NCI-H1436 (cell line): ENCODE measurements around the gene DENND4B.
"Not testable (repeated sequence)": the region's sequence is repeated elsewhere in the genome, so short reads cannot be mapped to it uniquely, and the experiment has no call there.

Source experiments
- DNase-seq: peaks from one replicate; lab custom pipeline; 2025; lab: John Stamatoyannopoulos, UW

Gene DENND4B

DNA sequence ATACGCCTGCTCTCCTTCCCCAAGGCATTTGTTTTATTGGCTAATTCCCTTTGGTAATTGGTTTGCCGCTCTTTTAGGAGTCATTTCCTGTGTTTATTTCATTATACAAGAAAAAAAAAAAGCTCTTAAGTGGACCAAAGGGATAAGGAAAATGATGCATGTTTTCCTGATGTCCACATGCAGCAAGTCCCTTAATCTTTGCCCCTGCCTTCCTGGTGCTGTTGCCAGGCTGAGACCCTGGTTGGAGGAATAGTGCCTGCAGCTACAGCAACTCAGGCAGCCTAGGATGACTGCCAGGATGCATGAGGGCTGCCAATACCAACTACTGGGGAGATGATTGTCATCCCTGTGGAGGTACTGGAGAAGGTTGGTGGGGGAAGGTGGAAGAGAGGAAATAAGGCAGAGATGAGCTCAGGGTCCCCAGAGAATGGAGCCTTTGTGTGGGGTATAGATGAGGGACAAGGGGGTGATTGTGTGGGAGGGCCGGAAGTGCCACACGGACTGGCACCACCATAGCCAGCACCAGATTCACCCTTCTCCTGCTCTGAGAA is 17.7 kb downstream of the DENND4B start:
- DNase-seq: no peak

DNA sequence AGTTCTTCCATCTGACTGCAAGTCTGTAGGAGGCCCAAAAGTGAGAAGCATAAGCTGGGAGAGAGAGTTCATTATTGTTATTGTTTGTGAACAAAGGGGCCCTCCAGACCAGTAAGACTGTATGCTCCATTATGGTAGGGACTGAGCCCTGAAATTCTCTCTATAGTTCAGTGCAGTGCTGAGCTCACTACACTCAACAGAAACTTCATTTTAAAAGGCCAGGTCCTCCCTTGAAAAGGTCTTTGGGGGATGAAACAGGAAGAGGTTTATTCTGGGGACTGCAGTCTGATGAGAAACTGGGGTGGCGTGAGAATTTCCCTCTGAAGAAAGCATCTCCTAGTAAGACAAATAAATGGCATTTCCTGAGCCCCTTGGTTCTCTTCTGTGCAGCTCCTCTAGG is 18.3 kb downstream of the DENND4B start:
- DNase-seq: no peak

GRCh38 chr1:153926405-153926804 is 20.1 kb downstream of the DENND4B start:
- DNase-seq: no peak

- DNase-seq: peak; percentile 99
Observed at GRCh38 chr1:153922972-153923925, 23.3 kb downstream of the DENND4B start, which contains the start of gene GATAD2B. GATAD2B (minus strand) TSS chr1:153922972; CDS start chr1:153828347, 94,625 bp downstream.

DNA sequence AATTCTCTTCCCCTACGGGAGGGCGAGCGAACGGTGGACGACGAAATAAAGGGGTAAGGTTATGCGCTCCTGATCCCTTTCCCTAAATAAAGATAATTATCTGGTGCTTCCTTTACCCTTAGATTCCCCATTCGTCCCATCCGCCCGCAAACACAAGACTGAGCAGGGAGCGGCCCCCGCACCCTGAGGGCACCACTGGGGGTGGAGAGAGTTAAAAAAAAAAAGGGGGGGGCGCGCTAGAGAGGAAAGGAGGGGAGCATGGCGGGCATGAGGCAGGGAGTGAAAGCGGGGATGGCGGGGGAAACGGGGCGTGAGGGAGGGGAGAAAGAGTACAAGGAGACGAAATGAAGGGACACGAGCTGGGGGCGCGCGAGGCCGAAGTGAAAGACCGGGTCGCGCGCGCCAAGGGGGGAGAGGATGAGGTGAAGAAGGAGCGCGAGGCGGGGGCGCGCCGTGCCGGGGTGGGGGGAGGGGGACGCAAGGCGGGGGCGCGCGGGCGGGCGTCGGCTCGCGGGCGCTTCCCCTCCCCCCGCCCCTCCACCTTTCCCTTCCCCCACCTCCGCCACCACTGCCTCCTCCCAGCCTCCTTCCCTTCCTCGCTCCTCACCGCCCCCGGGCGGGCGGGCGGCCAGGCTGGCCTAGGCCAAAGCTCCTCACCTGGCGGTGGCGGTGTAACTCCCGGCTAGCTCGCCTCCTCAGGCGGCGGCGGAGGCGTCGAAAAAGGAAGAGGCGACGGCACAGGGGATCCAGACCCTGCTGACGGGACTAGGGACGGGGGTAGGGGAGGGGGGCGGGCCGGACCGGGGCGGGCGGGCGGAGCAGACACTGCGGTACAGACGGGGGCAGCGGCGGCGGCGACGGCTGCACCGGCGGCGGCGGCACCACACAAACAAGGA is 24.2 kb downstream of the DENND4B start:
- DNase-seq: peak; percentile 63

GRCh38 chr1:153921803-153922075 is 24.8 kb downstream of the DENND4B start:
- DNase-seq: no peak

DNA sequence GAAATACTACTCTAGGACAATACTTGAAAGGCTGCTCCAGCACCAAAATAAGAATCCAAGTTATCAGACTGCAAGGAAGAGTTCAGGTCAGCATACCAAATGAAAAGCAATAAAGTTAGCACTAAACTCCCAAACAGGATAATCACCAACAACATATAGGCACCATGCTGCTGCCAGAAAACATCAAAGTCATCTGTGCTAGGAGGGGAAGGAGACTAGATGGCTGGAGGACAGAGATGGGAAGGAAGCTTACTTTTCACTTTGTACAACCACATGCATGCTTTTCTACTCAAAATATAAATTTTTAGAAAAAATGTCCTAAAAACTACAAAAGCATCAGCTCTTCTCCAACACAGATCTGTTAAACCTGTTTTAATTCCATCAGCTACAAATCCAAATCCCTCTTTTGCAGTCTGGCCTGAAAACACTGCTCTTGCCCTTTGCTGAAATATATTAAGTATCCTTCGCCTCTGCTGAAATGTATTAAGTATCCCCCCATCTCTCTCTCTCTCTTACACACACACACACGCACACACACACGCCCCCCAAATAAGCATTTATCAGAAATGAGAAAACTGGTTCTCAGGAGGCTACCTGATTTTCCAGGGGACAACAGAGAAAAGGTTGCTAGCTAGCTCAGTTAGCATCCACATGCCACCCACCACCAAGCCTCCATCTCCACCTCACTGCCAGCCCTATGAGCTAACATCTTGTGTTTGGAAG is 25.3 kb downstream of the DENND4B start:
- no peak for DNase-seq

DNA sequence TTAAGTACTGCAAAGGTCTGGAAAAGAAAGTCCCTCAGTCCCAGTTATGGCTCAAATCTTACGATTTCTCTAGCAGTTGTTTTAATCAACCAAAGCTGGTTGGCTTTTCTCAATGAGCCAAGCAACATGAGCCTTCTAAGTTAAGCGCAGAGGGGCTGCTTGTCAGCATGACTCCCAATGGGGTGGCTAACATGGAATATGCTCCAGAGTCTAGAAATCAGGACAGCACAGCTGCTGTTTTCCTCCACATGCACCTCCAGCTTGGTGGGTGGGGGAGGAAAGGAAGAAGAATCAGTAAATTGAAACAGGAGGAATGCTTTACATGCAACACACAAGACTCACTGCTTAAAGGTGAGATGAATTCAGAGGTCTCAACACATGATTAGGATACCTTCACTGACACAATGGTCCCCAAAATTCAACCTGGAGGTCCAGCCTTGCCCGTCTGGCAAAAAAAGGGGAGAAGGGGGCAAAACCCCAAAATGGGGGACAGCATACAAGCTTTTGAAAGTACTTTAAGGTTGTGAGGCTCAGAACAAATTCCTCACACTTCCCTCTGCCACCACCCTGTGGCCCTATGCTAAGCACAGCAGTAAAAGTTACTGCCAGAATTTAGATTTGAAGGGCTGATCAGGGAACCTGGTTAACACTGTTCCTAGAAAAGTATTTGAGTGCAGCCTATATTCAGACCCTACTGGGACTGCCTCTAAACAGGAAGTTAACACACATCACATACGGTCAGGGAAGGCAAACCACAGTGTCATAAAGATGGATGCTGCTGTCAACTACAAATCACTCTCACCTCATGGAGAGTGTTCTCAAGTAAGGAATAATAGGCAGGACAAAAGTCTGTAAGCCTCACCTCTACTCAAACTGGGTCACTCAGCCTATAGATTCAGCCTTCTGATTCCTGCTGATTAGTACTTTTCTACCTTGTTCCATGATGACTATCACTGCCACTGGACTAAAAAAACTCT is 26.4 kb downstream of the DENND4B start:
- no peak for DNase-seq

DNA sequence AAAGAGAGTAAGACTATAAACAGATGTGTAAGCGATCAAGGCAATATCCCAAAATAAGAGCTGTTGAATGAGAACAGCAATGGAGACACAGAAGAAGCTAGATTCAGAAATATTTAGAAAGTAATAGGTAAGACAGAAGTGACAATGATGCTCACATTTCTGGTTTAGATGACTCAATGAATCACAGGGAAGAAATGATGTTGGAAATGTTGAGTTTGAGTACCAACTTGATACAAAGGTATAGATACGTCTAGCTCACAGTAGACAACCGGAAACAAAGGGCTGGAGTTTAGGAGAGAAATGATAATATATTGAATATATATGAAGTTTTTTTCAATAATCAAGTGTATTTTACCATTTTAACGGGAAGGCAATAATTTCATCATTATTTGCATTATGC is 30.2 kb downstream of the DENND4B start:
- DNase-seq: no peak

GRCh38 chr1:153912349-153912748 is 34.2 kb downstream of the DENND4B start:
- no peak for DNase-seq

GRCh38 chr1:153910560-153910959 is 36.0 kb downstream of the DENND4B start:
- not testable (repeated sequence) for DNase-seq

DNA sequence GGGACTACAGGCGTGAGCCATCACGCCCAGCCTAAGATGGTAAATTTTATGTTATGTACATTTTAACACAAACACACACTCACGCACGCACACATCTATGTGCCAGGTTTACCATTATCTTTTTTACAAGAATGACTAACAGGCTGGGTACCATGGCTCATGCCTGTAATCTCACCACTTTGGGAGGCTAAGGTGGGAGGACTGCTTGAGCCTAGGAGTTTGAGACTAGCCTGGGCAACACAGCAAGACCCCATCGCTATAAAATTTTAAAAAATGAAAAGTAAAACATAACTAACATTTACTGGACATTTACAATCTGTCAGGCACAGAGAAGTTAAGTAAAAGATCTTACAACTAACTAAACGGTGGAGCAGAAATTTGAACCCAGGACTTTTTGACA is 38.4 kb downstream of the DENND4B start:
- no peak for DNase-seq

DNA sequence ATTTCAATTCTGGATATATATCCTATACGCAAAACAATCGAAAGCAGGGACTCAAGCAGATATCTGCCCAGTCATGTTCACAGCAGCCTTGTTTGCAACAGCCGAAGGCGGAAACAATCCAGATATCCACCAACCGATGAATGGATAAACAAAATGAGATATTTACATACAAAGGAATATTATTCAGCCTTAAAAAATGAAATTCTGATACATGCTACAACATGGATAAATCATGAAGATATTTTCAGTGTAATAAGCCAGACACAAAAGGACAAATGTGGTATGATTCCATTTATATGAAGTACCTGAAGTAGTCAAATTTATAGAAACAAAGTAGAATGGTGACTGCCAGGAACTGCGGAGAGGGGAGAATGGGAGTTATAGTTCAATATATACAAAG is 39.4 kb downstream of the DENND4B start:
- no peak for DNase-seq

- no peak for DNase-seq
Observed at GRCh38 chr1:153906396-153906795, 40.1 kb downstream of the DENND4B start.

DNA sequence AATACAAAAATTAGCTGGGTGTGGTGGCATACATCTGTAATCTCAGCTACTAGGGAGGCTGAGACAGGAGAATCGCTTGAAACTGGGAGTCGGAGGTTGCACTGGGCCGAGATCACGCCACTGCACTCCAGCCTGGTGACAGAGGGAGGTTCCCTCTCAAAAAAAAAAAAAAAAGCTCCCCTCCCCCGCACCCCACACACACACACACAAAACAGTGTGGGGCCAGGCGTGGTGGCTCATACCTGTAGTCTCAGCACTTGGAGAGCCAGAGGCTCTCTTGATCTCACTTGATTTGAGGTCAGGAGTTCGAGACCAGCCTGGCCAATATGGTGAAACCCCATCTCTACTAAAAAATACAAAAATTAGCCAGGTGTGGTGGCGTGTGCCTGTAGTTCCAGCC is 40.6 kb downstream of the DENND4B start:
- DNase-seq: not testable (repeated sequence)

DNA sequence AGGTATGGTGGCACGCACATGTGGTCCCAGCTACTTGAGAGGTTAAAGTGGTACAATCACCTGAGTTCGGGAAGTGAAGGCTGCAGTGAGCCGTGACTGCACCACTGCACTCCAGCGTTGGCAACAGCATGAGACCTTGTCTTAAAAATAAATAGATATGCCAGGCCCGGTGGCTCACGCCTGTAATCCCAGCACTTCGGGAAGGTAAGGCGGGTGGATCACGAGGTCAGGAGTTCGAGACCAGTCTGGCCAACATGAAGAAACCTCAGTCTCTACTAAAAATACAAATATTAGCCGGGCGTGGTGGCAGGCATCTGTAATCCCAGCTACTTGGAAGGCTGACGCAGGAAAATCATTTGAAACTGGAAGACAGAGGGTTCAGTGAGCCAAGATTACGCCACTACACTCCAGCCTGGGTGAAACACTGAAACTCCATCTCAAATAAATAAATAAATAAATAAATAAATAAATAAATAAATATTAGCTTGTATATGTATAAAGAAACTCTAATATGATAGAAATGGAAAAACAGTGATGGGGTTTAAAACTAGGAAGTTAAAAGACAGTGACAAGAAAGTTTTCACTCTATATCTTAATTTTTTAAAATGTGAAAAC is 42.6 kb downstream of the DENND4B start:
- DNase-seq: no peak

GRCh38 chr1:153899509-153899908 is 47.0 kb downstream of the DENND4B start:
- no peak for DNase-seq

GRCh38 chr1:153895866-153896265 is 50.7 kb downstream of the DENND4B start:
- not testable (repeated sequence) for DNase-seq

- DNase-seq: not testable (repeated sequence)
Observed at GRCh38 chr1:153891042-153891441, 55.5 kb downstream of the DENND4B start.

GRCh38 chr1:153888533-153888932 is 58.0 kb downstream of the DENND4B start:
- no peak for DNase-seq
